Activated T-cell treated with anti-CD3 and anti-CD28 coated beads, Interleukin-2, amount 50 U/mL, for 4 hours (primary cell): ENCODE data around the gene CALCOCO1. TPM values are rescaled to one million over a fixed set of nuclear protein-coding genes. Genes with fewer than 3 reads are reported as not detected.
"Not testable (repeated sequence)": the region's sequence is repeated elsewhere in the genome, so short reads cannot be mapped to it uniquely, and the experiment has no call there.

ENCODE experiments used
- ATAC-seq, 2 donors: fragments of 200-7000 bp; cut with Tn5 transposase; one replicate each; pipeline ENCODE4 v1.10.0; 2021
- DNase-seq: peaks from one replicate; pipeline ENCODE4 v3.0.0-alpha.2; 2020
- H3K27me3 Mint-ChIP-seq: one replicate; pipeline ENCODE4 v1.8.0; 2021; ENCODE audit warnings: low read depth, mixed read lengths
- H3K36me3 Mint-ChIP-seq: one replicate; pipeline ENCODE4 v1.8.0; 2022; ENCODE audit warnings: mixed read lengths; ENCODE audit not compliant: insufficient read depth
- H3K4me1 Mint-ChIP-seq: one replicate; pipeline ENCODE4 v1.8.0; 2021; ENCODE audit warnings: low read depth, mixed read lengths
- H3K4me3 Mint-ChIP-seq: one replicate; pipeline ENCODE4 v1.8.0; 2021; ENCODE audit warnings: mild to moderate bottlenecking, moderate library complexity, mixed read lengths
- H3K9me3 Mint-ChIP-seq: one replicate; pipeline ENCODE4 v1.8.0; 2021; ENCODE audit warnings: mixed read lengths
- total RNA-seq, 3 donors: library from RNA; stranded (reverse); gene quantifications; one replicate each; pipeline ENCODE4 v1.2.1, GENCODE V29; 2021

The CALCOCO1 gene, protein sequence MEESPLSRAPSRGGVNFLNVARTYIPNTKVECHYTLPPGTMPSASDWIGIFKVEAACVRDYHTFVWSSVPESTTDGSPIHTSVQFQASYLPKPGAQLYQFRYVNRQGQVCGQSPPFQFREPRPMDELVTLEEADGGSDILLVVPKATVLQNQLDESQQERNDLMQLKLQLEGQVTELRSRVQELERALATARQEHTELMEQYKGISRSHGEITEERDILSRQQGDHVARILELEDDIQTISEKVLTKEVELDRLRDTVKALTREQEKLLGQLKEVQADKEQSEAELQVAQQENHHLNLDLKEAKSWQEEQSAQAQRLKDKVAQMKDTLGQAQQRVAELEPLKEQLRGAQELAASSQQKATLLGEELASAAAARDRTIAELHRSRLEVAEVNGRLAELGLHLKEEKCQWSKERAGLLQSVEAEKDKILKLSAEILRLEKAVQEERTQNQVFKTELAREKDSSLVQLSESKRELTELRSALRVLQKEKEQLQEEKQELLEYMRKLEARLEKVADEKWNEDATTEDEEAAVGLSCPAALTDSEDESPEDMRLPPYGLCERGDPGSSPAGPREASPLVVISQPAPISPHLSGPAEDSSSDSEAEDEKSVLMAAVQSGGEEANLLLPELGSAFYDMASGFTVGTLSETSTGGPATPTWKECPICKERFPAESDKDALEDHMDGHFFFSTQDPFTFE
- total RNA-seq, result 1 to 10 TPM; 2.6 to 9.9 (median 7.1) TPM

DNA sequence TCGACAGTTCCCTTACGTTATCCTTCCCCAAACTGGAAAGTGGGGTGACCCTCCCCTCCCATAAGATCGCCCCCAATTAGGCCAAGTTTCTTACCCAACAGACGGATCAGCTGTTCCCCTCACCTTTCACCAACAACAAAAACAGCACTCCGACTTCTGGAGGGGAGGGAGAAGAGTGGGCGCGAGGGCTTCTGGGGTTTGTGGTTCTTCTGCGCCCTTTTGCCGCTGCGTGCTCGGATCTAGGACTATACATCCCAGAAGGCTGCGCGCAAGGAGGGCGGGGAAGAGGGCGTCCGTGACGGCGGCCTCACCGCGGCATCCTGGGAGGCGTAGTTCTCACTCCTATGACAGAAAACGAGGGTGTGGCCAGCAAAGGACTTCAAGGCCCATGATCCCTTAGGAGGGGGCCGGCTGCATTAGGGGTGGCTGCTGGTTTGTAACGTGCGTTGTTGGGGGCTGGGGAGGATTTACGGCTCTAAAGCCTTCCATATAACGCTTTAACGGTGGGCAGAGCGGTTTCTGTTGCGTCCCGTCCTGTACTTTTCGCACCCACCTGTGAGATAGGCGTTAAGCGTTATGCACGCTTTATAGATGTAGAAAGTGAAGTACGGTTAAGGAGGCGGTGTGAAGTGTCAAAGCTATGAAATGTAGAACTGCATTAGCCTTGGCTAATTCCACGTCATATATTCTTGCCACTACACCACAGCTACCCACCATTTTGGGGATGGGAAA, at the start of gene CALCOCO1:
TSS of gene CALCOCO1 (minus strand) at position 143 of the 732 bp plus-strand sequence. CDS start 2,210 bp downstream, outside the sequence.
- no peaks in the 10 kb centered on the region for H3K27me3 Mint-ChIP-seq
- DNase-seq (peak; percentile 93), ATAC-seq (peak; percentile 99)
- peak within 1 kb of the TSS; percentile 84 for H3K4me3 Mint-ChIP-seq
- H3K9me3 Mint-ChIP-seq, result no peaks in the 10 kb centered on the region
- H3K36me3 Mint-ChIP-seq, result peaks cover 21% of the 10 kb centered on the region
- peaks cover 25% of the 10 kb centered on the region for H3K4me1 Mint-ChIP-seq

DNA sequence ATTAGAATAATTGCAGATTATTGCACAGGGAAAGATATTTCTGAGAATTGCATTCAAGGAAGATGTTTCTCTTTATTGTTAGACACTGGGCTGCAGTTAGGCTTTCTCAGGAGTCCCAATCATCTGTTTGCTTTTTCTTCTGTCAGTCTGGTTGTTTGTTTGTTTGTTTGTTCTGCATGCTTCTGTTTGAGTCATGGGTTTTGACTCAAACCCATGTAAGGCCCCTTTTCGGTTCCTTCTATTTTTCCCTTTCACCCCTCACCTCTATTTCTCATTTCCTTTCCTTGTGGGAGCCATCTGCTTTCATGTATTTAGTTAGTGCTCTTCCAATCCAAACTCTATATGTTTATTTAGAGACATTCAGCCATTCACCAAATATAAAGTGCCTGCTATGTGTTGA, 49.6 kb upstream of the CALCOCO1 start:
- DNase-seq (no peak), ATAC-seq (no peak)
- Mint-ChIP-seq H3K36me3 (no peaks in the 10 kb centered on the region), H3K9me3 (no peaks in the 10 kb centered on the region), H3K27me3 (peaks cover 47% of the 10 kb centered on the region), H3K4me3 (no peak overlapping the region), H3K4me1 (no peaks in the 10 kb centered on the region)

GRCh38 chr12:53775478-53776145, 48.4 kb upstream of the CALCOCO1 start:
- no peak for ATAC-seq
- no peaks in the 10 kb centered on the region for H3K36me3 Mint-ChIP-seq

GRCh38 chr12:53770281-53770680, 43.0 kb upstream of the CALCOCO1 start:
- no peaks in the 10 kb centered on the region for H3K36me3 Mint-ChIP-seq
- no peaks in the 10 kb centered on the region for H3K4me1 Mint-ChIP-seq
- H3K9me3 Mint-ChIP-seq, result no peaks in the 10 kb centered on the region
- H3K4me3 Mint-ChIP-seq, result no peak overlapping the region
- no peak for ATAC-seq
- H3K27me3 Mint-ChIP-seq, result peaks cover 50% of the 10 kb centered on the region
- DNase-seq, result no peak

More at GRCh38 chr12:53775478-53776145, 48.4 kb upstream of the CALCOCO1 start:
- DNase-seq, result no peak
- Mint-ChIP-seq H3K4me1 (no peaks in the 10 kb centered on the region), H3K27me3 (peaks cover 45% of the 10 kb centered on the region), H3K9me3 (no peaks in the 10 kb centered on the region), H3K4me3 (no peak overlapping the region)

DNA sequence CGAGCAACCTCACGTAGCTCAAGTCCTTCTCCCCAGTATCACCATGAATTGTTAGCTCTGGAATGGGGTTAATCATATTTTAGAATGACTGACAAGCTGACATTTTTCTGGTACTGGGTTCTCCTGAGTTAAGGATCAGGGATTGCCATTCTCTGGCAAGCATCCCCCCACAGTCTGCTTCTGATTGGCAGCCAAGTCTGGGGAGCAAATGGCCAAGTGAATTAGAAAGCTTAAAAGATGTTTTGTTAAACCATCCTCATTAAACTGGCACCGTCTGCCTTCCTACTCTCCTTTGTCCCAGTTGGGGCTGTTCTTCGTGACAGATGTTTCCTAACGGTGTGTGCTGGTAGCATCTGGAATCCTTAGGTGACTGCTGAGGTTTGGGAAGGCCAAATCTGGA, 41.7 kb upstream of the CALCOCO1 start:
- ATAC-seq (no peak), DNase-seq (no peak)
- Mint-ChIP-seq H3K4me1 (no peaks in the 10 kb centered on the region), H3K9me3 (no peaks in the 10 kb centered on the region), H3K4me3 (no peak overlapping the region), H3K27me3 (peaks cover 61% of the 10 kb centered on the region), H3K36me3 (no peaks in the 10 kb centered on the region)

DNA sequence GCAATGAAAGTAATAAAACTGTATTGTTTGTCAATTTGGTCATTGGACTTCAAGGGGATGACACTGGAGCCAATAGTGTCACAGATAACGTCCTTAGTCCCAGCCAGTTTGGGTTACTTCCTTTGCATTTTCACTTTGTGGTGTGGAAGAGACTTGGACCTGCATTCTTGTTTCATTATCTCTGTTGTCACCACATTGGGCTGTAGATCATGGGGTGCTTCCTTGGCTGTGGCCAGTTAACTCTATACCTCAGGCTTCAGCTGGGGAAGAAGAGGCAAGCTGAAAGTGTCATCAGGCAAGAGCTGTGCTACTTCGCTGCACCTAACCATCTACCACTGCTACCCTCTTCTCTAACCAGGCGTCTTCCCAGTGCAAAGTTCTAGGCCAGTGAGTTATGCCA, 39.6 kb upstream of the CALCOCO1 start:
- Mint-ChIP-seq H3K36me3 (no peaks in the 10 kb centered on the region), H3K4me1 (no peaks in the 10 kb centered on the region), H3K9me3 (no peaks in the 10 kb centered on the region), H3K4me3 (no peak overlapping the region), H3K27me3 (peaks cover 70% of the 10 kb centered on the region)
- DNase-seq, result no peak
- ATAC-seq, result no peak

DNA sequence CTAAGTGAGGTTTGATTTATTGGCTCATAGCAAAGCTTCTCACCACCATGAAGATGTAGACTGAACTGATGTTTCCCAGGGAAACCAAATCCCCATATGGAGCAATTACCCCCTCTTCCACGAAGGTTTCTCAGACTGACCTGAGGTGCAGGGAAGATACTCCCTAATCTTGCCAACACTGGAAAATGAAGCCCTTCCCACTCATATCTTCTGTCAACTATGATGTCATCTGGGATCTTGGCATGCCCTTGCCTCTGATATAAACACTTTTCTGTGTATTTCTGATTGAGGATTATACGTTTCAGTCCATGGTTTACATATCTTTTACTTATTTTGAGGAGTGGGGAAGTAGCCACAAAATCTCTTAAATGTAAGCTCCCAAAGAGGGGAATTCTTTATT, 38.6 kb upstream of the CALCOCO1 start:
- ATAC-seq, result no peak
- H3K4me3 Mint-ChIP-seq, result no peak overlapping the region

DNA sequence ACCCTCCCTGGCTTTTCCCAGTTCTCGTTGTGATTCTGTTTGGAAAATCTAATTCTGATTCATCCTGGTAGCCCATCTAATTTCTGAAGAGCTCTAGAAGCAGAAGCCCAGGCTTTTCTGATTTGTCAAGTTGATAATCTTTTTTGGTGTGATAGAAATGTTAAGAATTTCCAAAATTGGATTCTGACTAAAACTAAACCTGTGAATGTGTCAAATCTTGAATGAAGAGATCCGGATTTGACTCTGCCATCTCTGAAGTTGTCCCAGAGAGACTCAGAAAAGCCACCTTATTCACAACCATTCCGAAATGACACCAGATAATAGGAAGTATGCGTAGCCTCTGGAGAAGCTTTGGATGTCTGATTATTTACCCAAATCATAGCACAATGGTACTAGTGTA, 37.4 kb upstream of the CALCOCO1 start:
- DNase-seq (no peak), ATAC-seq (no peak)
- H3K27me3 Mint-ChIP-seq, result peaks cover 73% of the 10 kb centered on the region
- H3K9me3 Mint-ChIP-seq, result no peaks in the 10 kb centered on the region
- no peak overlapping the region for H3K4me3 Mint-ChIP-seq
- no peaks in the 10 kb centered on the region for H3K36me3 Mint-ChIP-seq
- no peaks in the 10 kb centered on the region for H3K4me1 Mint-ChIP-seq

More for the DNA sequence above, 38.6 kb upstream of the CALCOCO1 start:
- H3K27me3 Mint-ChIP-seq, result peaks cover 69% of the 10 kb centered on the region
- no peak for DNase-seq
- H3K4me1 Mint-ChIP-seq, result no peaks in the 10 kb centered on the region
- no peaks in the 10 kb centered on the region for H3K36me3 Mint-ChIP-seq
- H3K9me3 Mint-ChIP-seq, result no peaks in the 10 kb centered on the region

- peaks cover 84% of the 10 kb centered on the region for H3K27me3 Mint-ChIP-seq
- not testable (repeated sequence) for H3K9me3 Mint-ChIP-seq, ATAC-seq, H3K36me3 Mint-ChIP-seq, H3K4me3 Mint-ChIP-seq, H3K4me1 Mint-ChIP-seq, DNase-seq
Observed at GRCh38 chr12:53762793-53763192, 35.5 kb upstream of the CALCOCO1 start.

DNA sequence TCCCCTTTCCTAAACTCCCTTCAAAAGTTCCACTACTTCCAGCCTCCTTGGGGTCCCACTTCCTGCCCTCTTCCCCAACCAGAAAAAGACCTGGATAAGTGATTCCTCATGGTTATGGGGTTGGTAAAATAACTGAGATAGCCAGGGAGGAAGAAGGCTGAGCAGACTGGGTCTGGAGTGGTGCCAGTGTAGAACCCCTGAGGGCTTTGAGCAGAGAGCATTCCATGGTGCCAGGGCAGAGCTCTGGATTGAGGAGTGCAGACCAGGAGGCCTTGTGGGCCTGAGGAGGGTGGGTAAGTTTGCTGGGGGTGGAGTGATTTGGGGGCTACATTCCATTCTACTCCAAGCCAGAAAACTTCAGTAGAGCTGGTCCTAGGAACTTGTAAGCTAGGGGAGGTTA, 34.1 kb upstream of the CALCOCO1 start:
- no peaks in the 10 kb centered on the region for H3K9me3 Mint-ChIP-seq
- DNase-seq, result no peak
- H3K4me1 Mint-ChIP-seq, result peaks cover 5% of the 10 kb centered on the region
- no peak for ATAC-seq
- no peak overlapping the region for H3K4me3 Mint-ChIP-seq
- H3K36me3 Mint-ChIP-seq, result no peaks in the 10 kb centered on the region
- H3K27me3 Mint-ChIP-seq, result peaks cover 71% of the 10 kb centered on the region

DNA sequence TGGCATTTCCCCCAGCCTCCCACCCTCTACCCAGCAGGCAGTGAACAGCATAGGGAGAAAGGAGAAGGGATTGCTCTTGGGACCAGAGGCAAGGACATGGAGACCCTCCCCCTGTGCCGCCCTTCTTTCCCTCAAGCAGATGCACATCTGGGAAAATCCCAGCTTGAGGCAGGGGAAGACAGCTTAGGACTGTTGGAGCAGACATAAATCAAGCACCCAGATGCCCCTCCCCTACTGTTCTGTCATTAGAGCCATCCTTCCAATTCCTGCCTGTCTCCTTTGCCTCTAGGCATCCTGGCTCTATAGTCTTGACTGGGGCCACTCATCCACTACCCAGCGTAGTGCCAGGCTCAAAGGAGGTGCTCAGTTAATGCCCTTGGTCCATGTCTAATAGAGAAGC, 32.0 kb upstream of the CALCOCO1 start:
- H3K4me1 Mint-ChIP-seq, result peaks cover 5% of the 10 kb centered on the region
- H3K9me3 Mint-ChIP-seq, result no peaks in the 10 kb centered on the region
- H3K36me3 Mint-ChIP-seq, result no peaks in the 10 kb centered on the region
- no peak for ATAC-seq
- no peak overlapping the region for H3K4me3 Mint-ChIP-seq
- DNase-seq, result no peak
- H3K27me3 Mint-ChIP-seq, result peaks cover 53% of the 10 kb centered on the region

DNA sequence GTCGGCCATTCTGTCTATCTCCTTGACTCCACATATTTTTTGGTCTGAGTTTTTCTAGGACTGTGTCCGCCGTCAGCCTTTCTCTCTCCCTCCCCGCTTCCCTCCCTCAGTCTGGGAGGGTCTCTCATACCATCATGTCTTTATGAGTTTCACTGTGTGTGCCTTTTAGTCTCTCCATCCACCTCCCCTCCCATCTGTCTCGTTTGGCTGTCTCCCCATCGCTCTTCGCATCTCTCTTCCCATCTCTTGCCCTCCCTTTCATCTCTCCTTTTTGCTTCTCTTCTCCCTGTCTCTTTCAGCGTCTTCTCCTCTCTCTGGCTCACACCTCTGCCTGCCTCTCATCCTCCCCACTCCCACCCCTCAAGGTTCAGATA, 31.5 kb upstream of the CALCOCO1 start:
- no peak for ATAC-seq
- DNase-seq, result no peak
- peaks cover 49% of the 10 kb centered on the region for H3K27me3 Mint-ChIP-seq

DNA sequence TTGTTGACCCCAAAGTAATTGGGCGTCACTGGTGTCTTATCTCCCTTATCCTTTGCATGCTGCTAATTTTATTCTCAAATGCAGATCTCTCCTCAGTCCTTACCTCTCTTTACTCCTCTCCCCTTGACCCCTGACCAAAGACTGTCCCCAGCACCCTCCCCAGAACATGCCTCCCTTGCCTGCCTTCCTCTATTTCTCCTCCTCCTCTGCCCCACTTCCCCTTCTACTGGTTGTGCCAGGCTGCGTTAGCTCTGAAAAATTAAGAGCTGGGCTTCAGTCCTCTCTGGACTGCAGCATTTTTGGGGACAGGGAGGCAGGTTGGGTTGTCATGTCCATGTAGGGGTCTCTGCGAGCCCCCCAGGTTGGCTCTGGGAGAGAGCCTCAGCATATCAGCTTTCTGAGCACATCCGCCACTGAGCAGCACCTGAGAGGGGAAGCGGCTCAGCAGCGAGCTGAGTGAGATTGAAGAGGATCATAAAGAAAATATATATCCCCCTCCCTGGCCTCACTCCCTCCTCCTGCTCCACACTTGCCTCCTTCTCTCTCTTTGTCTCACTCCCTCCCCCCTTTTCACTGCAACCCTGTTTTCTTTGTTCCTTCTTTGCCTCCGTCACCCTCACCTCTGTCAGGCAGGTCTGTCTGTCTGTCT, 31.0 kb upstream of the CALCOCO1 start:
- ATAC-seq (no peak), DNase-seq (no peak)
- no peak overlapping the region for H3K4me3 Mint-ChIP-seq
- H3K9me3 Mint-ChIP-seq, result no peaks in the 10 kb centered on the region
- H3K36me3 Mint-ChIP-seq, result no peaks in the 10 kb centered on the region
- H3K27me3 Mint-ChIP-seq, result peaks cover 44% of the 10 kb centered on the region
- peaks cover 5% of the 10 kb centered on the region for H3K4me1 Mint-ChIP-seq

More for the DNA sequence above, 31.5 kb upstream of the CALCOCO1 start:
- H3K4me1 Mint-ChIP-seq, result peaks cover 5% of the 10 kb centered on the region
- H3K36me3 Mint-ChIP-seq, result no peaks in the 10 kb centered on the region
- H3K9me3 Mint-ChIP-seq, result no peaks in the 10 kb centered on the region
- H3K4me3 Mint-ChIP-seq, result no peak overlapping the region
